HUES48 (cell line): ENCODE results near the gene MYMX.

Source experiments
- H3K27ac ChIP-seq: one replicate; pipeline ENCODE4 v1.7.0; 2013; ENCODE audit warnings: low read depth, low read length, inconsistent platforms
- H3K27me3 ChIP-seq: 2 replicates; pipeline ENCODE4 v1.6.1; 2013; ENCODE audit warnings: mild to moderate bottlenecking, low read length; ENCODE audit not compliant: control insufficient read depth, insufficient read depth
- H3K36me3 ChIP-seq: 2 replicates; pipeline ENCODE4 v1.6.1; 2013; ENCODE audit warnings: low read length; ENCODE audit not compliant: control insufficient read depth, insufficient read depth
- H3K4me1 ChIP-seq: 2 replicates; pipeline ENCODE4 v1.6.1; 2013; ENCODE audit warnings: mild to moderate bottlenecking, low read length; ENCODE audit not compliant: control insufficient read depth, insufficient read depth
- H3K4me3 ChIP-seq: 2 replicates; pipeline ENCODE4 v1.5.1; 2013; ENCODE audit warnings: mild to moderate bottlenecking, low read depth, low read length
- H3K9ac ChIP-seq: 2 replicates; pipeline ENCODE4 v1.6.1; 2013; ENCODE audit warnings: mild to moderate bottlenecking, low read depth, low read length, moderate library complexity
- H3K9me3 ChIP-seq: 2 replicates; pipeline ENCODE4 v1.6.1; 2013; ENCODE audit warnings: low read length; ENCODE audit not compliant: control insufficient read depth, insufficient read depth

MYMX gene

DNA sequence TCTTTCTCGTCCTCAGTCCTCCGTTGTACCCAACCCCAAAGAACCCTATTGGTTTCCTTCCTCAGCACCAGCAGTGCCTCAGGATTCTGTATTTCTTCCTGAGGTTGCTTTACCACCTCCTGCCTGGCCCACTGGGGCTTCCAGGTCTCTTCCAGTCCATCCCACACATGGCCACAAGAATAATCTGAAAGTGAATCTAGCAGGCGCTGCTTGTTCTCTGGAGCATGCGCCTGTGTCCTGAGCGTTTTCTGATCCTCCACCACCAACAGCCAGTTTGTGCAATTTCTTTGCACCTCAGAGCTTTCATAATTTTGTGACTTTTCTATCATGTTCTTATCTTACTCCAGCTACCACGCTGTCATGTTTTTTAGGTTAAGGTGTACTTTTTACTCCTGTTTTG lies 18.5 kb downstream of the MYMX start:
- H3K9ac ChIP-seq = no peak overlapping the region
- H3K4me1 ChIP-seq = peaks cover 13% of the 10 kb centered on the region
- peaks cover 45% of the 10 kb centered on the region for H3K36me3 ChIP-seq
- peak overlapping the region; percentile 81 for H3K27ac ChIP-seq
- H3K4me3 ChIP-seq = no peak overlapping the region
- H3K9me3 ChIP-seq = no peaks in the 10 kb centered on the region
- H3K27me3 ChIP-seq = peaks cover 10% of the 10 kb centered on the region; the same call in 1 of the 2 replicates

DNA sequence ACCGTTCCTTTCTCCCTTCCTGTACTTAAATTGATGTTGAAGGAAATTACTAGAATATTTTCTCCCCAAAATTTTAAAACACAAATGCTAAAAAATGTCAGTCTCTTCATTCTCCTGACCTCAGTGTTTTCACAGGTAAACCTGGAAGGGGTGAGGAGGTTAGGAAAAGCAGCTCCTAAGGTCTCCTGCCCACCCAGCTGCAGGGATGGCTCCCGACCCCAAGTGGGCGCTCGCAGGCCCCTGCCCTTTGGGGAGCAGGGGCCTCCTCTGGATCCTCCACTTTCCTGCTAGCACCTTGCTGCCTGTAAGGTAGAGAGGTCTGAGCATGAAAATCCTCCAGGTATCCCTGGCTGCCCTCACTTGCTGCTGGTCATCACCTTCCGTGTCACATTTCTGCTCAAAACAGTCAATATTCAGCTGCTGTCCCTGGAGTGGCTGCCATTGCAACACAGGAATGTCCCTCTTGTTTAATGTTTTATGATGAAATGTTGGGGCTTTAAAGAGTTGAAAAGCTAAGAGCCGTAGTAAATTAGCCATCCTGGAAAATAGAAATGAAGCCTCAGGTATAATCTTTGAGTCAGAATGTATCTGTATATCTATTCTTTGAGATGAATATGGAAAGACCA lies 19.3 kb downstream of the MYMX start:
- Histone ChIP-seq H3K27ac (peak overlapping the region; percentile 12), H3K4me1 (peaks cover 13% of the 10 kb centered on the region)

DNA sequence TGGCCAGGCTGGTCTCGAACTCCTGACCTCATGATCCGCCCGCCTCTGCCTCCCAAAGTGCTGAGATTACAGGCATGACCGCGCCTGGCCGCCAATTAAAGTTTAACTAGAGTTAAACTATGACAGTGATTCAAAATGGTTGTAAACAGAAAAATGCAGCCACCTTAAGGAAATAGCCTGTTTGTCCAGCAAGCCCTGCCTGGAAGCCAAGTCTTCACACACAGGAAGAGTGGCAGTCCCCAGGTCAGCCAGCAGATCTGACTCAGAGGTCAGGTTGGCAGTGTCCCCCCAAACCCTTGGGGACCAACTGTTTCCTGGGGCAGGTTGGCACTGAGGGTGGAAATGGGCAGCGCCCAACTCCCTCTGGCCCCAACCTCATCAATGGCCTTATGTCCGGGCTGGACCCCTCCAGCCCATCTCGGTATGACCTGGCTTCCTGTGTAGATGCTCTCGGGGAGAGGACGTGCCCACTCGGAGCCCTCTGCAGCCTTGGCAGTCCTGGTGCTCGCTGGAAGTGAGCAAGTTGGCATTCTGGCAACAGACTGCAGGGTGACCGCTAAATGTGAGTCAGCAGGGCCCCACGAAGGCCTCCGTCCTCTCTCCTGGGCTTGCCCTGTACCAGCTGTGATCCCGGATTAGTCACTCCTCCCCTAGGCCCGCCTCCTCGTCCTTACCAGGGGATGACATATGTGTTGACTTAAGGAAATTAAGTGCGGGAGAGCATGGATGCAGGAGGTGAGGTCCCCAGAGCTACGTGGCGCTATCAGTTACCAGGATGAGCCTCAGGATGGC lies 20.5 kb downstream of the MYMX start:
- Histone ChIP-seq H3K4me1 (peaks cover 13% of the 10 kb centered on the region), H3K9ac (peak overlapping the region; percentile 68; the same call in 1 of the 2 replicates), H3K36me3 (peaks cover 26% of the 10 kb centered on the region), H3K4me3 (peak overlapping the region; percentile 67), H3K27me3 (peaks cover 10% of the 10 kb centered on the region; the same call in 1 of the 2 replicates), H3K9me3 (no peaks in the 10 kb centered on the region), H3K27ac (peak overlapping the region; percentile 73)

More for the DNA sequence above, 19.3 kb downstream of the MYMX start:
- H3K36me3 ChIP-seq = peaks cover 38% of the 10 kb centered on the region
- H3K9me3 ChIP-seq = no peaks in the 10 kb centered on the region
- H3K27me3 ChIP-seq = peaks cover 10% of the 10 kb centered on the region; the same call in 1 of the 2 replicates
- no peak overlapping the region for H3K4me3 ChIP-seq
- H3K9ac ChIP-seq = no peak overlapping the region

DNA sequence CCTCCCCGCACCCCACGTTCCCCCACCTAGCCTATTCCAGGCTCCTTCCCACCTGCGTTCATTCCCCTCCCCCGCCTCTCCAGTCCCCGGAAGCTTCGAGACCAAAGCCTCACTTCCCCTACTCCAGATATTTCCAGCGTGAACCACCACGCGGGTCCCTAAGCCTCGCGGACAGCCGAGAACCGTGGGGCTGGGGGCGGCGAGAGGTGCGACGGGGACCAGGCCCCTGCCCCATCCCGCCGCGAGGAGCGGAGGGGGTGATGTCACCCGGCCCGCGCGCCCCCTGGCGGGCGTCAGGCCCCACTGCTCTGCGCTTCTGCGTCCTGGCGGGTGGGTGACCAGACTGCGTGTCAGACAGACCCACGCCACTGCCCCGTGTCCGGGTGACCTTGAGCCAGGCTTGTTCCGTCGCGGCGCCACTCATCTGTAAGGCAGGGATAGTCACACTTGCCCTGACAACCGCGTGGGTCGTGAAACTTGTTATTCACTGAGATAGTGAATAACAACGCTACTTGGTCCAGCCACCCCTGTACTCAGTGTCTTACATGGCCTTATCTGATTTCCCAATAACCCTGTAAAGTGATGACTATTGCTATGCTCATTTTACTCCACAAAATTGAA lies 21.2 kb downstream of the MYMX start:
- Histone ChIP-seq H3K4me1 (peaks cover 13% of the 10 kb centered on the region), H3K9me3 (no peaks in the 10 kb centered on the region), H3K9ac (peak overlapping the region; percentile 68; the same call in 1 of the 2 replicates), H3K4me3 (peak overlapping the region; percentile 67), H3K27me3 (peaks cover 10% of the 10 kb centered on the region; the same call in 1 of the 2 replicates), H3K36me3 (peaks cover 19% of the 10 kb centered on the region), H3K27ac (peak overlapping the region; percentile 73)

DNA sequence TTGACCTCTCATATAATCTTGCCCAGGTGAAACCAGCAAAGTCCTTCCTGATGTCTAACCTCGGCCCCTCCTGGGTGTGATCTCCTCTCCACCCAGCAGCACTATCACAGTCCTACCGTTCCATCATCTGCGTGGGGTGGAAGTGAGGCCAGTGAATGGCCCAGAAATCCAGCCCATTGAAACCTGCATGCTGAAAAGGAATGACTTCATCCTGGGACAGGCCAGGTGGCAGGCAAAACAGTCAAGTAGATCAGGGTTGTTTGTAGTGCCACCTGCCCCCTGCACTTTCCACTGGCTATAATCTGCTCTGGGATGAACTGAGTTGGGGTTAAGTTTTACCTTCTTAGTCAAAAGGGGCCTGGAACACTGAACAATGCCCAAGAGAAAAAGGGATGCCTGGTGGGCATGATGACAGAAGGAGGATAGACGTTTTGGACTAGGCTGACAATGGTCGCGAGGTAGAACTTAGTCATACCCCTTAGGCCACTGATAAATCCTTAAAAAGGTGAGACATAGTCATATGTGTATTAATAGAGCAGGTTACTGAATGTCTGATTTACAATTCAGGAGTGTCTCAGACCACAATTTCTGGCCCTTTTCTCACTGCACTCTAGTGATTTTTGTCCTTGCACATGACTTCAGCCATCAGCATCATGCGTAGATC lies 22.1 kb downstream of the MYMX start:
- Histone ChIP-seq H3K36me3 (peaks cover 10% of the 10 kb centered on the region), H3K9me3 (no peaks in the 10 kb centered on the region), H3K4me3 (no peak overlapping the region), H3K27ac (no peak overlapping the region), H3K4me1 (peaks cover 13% of the 10 kb centered on the region), H3K9ac (no peak overlapping the region), H3K27me3 (peaks cover 10% of the 10 kb centered on the region; the same call in 1 of the 2 replicates)

DNA sequence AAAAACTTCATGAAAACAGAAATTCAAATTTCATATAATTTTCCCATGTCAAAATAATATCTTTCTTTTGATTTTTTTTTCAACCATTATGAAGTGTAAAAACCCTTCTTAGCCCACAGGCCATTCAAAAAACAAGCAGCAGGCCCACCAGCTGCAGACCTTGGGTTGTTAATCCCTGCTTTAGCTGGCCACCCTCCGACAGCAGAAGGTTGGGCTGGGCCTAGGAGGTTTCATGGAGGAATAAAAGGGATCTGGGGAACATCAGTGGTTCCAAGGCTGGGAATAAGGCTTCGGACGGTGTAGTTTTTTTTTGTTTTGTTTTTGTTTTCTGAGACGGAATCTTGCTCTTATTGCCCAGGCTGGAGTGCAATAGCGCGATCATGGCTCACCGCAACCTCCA lies 26.6 kb downstream of the MYMX start:
- Histone ChIP-seq H3K4me3 (no peak overlapping the region), H3K4me1 (peaks cover 10% of the 10 kb centered on the region), H3K27ac (no peak overlapping the region), H3K27me3 (peaks cover 10% of the 10 kb centered on the region; the same call in 1 of the 2 replicates), H3K36me3 (peaks cover 8% of the 10 kb centered on the region), H3K9me3 (no peaks in the 10 kb centered on the region), H3K9ac (no peak overlapping the region)

DNA sequence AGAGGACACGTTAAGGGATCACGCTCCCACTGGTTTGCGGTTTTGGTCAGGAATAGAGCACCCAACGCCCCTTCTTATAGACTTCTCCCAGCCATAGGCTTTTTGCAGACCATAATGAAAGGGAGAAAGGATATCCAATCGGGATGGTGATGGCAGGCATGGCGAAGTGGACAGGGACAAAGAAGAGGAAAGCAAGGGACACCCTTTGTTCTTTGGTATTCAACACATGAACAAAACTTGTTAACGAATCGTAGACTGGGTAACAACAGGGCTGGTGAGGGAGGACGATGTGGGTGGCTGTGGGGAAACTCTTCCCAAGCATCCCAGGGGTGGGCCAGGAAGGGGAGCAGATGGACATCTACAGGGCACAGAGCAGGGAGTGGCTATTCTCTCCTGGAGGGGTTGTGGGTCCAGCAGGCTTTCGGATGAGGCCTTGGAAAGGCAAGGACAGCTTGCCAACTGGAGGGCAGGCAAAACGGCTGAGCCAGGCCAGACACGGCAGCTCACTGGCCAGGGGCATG lies 28.7 kb downstream of the MYMX start:
- H3K4me3 ChIP-seq = peak overlapping the region; percentile 95
- H3K27ac ChIP-seq = peak overlapping the region; percentile 48
- peak overlapping the region; percentile 52 for H3K9ac ChIP-seq
- peaks cover 18% of the 10 kb centered on the region for H3K4me1 ChIP-seq
- H3K27me3 ChIP-seq = no peaks in the 10 kb centered on the region
- peaks cover 29% of the 10 kb centered on the region for H3K36me3 ChIP-seq
- H3K9me3 ChIP-seq = no peaks in the 10 kb centered on the region

DNA sequence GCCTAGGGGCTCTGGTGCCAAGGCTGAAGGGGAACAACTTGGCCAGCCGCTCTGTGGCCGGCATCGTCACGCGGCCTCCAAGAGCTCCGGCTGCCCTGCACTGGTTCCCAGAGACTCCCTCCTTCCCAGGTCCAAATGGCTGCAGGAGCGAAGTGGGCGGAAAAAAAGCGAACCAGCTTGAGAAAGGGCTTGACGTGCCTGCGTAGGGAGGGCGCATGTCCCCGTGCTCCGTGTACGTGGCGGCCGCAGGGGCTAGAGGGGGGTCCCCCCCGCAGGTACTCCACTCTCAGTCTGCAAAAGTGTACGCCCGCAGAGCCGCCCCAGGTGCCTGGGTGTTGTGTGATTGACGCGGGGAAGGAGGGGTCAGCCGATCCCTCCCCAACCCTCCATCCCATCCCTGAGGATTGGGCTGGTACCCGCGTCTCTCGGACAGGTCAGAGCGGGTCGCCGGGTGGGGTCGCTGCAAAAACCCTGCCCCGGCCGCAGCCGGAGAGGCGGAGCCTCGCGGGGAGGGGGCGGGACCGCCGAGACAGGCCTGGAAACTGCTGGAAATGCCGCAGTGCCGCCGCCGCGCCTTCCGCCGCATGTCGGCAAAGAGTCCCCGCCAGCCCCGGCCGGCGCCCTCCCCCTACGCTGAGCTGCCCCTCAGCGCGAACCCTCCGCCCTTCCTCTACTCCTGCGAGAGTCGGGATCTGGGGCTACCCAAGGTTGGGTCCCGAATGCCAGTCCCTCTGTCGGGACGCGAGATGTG lies 29.4 kb downstream of the MYMX start:
- Histone ChIP-seq H3K9ac (peak overlapping the region; percentile 84), H3K9me3 (no peaks in the 10 kb centered on the region), H3K36me3 (peaks cover 35% of the 10 kb centered on the region), H3K27ac (peak overlapping the region; percentile 96), H3K27me3 (no peaks in the 10 kb centered on the region), H3K4me3 (peak overlapping the region; percentile 95), H3K4me1 (peaks cover 18% of the 10 kb centered on the region)

DNA sequence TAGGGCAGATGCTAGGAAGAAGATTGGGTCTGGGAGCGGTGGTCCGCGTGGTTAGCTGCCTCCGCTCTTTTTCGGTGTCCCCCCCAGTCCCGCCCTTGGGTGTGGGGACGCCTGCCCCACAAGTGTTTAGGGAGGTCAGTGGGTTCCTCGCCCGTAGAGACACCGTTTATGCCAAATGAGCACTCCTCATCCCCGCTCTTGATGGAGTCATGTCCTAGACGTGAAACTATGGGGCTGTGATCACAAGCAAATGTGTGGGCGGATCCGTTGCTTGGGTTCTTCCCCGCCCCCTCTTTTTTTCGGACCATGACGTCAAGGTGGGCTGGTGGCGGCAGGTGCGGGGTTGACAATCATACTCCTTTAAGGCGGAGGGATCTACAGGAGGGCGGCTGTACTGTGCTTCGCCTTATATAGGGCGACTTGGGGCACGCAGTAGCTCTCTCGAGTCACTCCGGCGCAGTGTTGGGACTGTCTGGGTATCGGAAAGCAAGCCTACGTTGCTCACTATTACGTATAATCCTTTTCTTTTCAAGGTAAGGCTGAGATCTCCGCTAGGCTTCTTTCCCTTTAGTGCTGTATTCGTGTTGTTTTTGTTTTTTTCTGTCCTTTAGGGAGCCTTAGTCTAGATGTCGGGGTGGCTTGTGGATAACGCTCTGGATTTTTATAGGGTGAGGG lies 30.1 kb downstream of the MYMX start, which contains the start of gene HSP90AB1:
Gene HSP90AB1, plus strand, starts transcription at position 439 of the 675 bp plus-strand sequence. CDS start 1,529 bp downstream, outside the sequence.
- H3K27ac ChIP-seq = peak within 1 kb of the TSS; percentile 96
- peaks cover 18% of the 10 kb centered on the region for H3K4me1 ChIP-seq
- H3K36me3 ChIP-seq = peaks cover 42% of the 10 kb centered on the region
- peak within 1 kb of the TSS; percentile 99 for H3K9ac ChIP-seq
- H3K9me3 ChIP-seq = no peaks in the 10 kb centered on the region
- H3K27me3 ChIP-seq = no peaks in the 10 kb centered on the region
- H3K4me3 ChIP-seq = peak within 1 kb of the TSS; percentile 95
